Skeletal muscle cell (primary cell): Measurements from ENCODE around the gene IL1A.
"Not testable (repeated sequence)": the region's sequence is repeated elsewhere in the genome, so short reads cannot be mapped to it uniquely, and the experiment has no call there.

ENCODE experiments used
- DNase-seq: peaks from one replicate; pipeline ENCODE4 v3.0.0-alpha.2; 2010; ENCODE audit warnings: low read depth
- H3K4me3 ChIP-seq: 2 replicates; pipeline ENCODE4 v1.5.1; 2011; ENCODE audit warnings: low read depth, mild to moderate bottlenecking, control low read depth, low read length, moderate library complexity

The IL1A gene

DNA sequence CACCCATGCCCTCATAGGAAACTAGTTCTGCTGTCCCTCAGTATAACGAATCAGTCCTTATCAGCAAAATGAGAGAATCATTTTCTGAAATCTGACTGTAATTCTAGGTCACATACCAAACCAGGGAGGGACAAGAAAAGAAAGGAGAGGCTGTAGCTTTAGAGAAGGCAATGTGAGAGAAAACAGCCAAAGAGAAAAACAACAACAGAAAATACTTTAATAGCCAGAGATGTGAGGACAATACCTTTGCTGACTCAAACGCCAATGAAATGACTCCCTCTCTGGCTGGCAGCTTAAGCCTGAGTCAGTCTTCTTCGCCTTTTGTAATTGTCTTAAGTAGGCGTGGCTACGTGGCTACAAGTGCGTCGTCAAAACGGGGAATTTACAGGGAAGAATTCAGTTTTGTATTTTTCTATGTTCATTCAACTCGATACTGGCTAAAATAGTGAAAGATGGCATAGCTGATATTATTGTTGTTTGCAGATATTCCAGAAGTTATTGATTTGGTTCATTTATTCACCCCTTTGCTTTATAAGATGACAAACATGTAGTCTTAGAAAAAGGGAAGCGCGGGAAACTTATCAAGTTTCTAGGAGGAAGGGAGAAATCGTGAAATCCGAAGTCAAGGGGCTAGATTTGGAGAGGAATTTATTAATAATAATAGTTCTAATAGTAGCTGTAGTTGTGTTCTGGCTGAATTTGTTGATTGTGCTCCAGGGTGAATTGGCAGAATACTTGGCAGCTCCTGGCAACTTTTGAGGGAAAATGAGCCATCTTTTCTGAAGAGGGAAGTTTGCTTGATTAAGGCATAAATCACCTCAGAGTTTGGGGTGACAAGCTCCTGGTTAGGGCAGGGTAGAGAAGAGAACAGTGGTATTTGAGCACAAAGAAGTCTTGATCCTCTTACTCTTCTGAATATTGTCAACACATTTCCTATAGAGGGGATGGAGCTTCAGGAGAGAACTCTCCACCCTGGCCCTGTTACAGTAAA lies at the start of gene IL1A:
IL1A (minus strand) TSS at position 295 of the 991 bp plus-strand sequence. CDS start 723 bp downstream, outside the sequence.
- H3K4me3 ChIP-seq, result no peak within 1 kb of the TSS
- DNase-seq, result no peak

GRCh38 chr2:112833976-112834375 lies 49.7 kb upstream of the IL1A start:
- H3K4me3 ChIP-seq, result no peak overlapping the region
- DNase-seq, result no peak

- not testable (repeated sequence) for DNase-seq, H3K4me3 ChIP-seq
Observed at GRCh38 chr2:112833639-112833931, 49.3 kb upstream of the IL1A start.

GRCh38 chr2:112832841-112833638 lies 48.7 kb upstream of the IL1A start:
- DNase-seq, result no peak
- H3K4me3 ChIP-seq, result no peak overlapping the region

GRCh38 chr2:112831946-112832840 lies 47.9 kb upstream of the IL1A start:
- H3K4me3 ChIP-seq, result no peak overlapping the region
- no peak for DNase-seq

DNA sequence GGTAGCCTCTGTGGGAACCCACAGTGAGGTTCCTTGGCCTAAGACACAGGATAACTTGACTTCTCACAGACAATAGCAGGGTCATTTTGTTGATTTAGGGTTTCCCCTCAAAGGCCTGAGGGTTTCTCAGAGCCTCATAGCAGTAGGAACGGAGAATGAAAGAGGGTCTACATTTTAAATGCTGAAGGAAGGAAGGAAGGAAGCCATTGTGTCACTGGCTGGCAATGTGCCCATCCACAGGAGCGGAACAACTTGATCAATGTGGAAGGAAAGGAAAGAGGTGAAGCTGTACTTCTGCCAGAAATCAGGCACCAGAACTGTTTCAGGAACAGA lies 47.2 kb upstream of the IL1A start:
- DNase-seq, result no peak
- H3K4me3 ChIP-seq, result no peak overlapping the region

- DNase-seq, result no peak
- H3K4me3 ChIP-seq, result no peak overlapping the region
Observed at GRCh38 chr2:112830682-112831512, 46.6 kb upstream of the IL1A start.

DNA sequence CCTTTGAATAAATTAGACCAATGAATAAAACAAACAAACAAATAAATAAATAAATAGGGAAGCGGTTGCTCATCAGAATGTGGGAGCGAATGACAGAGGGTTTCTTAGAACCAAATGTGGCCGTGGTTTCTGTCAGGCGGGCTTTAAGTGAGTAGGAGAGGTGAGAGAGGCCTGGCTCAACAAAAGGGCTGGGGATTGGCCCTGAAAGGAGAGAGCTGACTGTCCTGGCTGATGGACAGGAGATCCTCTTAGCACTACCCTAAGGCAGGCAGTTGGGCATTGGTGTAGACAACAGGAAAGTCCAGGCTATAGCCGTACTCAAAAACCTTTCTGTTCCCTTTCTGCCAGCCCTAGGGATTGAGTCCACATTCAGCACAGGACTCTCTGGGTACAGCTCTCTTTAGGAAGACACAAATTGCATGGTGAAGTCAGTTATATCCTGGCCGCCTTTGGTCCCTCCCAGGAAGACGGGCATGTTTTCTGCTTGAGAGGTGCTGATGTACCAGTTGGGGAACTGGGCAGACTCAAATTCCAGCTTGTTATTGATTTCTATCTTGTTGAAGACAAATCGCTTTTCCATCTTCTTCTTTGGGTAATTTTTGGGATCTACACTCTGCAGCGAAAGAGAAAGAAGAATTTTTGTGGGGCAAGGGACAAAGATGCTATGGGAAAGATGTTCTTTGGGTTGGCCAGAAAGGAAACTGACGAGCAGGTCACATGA lies 45.8 kb upstream of the IL1A start:
- no peak for DNase-seq
- H3K4me3 ChIP-seq, result no peak overlapping the region

- DNase-seq, result no peak
- H3K4me3 ChIP-seq, result no peak overlapping the region
Observed at GRCh38 chr2:112829101-112829960, 45.0 kb upstream of the IL1A start.

- DNase-seq, result no peak
- no peak overlapping the region for H3K4me3 ChIP-seq
Observed at GRCh38 chr2:112828251-112828691, 44.0 kb upstream of the IL1A start.

GRCh38 chr2:112827604-112828185 lies 43.4 kb upstream of the IL1A start:
- H3K4me3 ChIP-seq, result no peak overlapping the region
- no peak for DNase-seq

GRCh38 chr2:112827009-112827408 lies 42.7 kb upstream of the IL1A start:
- DNase-seq, result no peak
- H3K4me3 ChIP-seq, result no peak overlapping the region

GRCh38 chr2:112825706-112826105 lies 41.4 kb upstream of the IL1A start:
- no peak overlapping the region for H3K4me3 ChIP-seq
- DNase-seq, result no peak

GRCh38 chr2:112824694-112825085 lies 40.4 kb upstream of the IL1A start:
- H3K4me3 ChIP-seq, result no peak overlapping the region
- no peak for DNase-seq

DNA sequence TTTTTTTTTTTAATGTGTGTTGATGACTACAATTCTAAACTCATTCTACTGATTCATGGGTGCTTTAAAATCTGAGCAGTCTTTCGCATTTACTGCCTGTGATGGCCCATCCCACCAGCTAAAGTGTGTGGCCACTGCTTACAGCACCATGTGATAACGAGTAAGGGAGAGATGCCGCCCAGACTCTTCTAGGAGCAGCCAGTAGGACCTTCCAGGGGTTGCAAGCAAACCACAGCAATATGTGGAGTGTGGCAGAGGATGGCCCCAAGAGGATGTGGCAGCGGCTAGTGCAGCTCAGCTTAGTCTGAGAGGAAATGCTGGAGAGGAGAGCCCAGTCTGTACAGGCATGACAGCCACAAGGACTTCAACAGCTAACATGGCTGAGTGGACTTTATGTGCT lies 37.4 kb upstream of the IL1A start:
- DNase-seq, result no peak
- H3K4me3 ChIP-seq, result no peak overlapping the region

DNA sequence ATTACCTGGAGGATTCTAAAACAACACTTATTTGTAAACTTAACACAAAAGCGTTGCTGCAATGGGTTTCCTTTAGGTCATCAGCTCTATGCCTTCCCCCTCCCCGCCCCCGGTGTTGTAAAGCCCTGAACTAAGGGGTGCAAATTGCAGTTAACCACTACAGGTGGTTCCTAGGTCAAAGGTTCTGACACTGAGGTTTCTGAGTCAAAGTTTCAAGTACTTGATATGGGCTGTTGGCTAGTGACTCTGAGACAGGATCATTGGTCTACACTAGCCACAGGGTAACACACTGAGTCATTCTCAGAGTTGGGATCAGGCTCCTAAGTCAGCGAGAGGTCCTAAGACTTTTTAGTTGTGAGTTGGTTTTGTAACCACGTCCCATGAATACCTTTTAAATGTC lies 36.8 kb upstream of the IL1A start:
- DNase-seq, result no peak
- no peak overlapping the region for H3K4me3 ChIP-seq

DNA sequence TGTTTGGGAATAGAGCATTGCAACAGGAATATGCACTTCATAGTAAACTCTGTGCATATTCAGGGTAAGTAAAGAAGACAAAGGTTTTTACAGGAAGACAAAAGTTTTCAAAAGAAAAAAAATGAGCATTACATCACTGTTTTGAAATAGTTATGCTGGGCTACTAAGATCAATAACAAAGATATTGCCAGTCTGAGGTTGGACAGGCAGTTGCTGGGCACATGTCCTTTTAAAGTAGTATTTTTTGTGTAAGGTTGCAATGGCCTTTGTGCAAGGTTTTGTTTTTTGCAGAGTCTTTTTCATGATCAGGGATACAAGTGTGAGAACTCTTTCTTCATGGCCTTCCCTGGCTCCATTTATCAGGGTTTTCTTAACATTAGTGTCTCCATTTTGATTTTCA lies 36.0 kb upstream of the IL1A start:
- no peak overlapping the region for H3K4me3 ChIP-seq
- no peak for DNase-seq
